Liver (tissue), 9 donors: ENCODE measurements around the gene ST6GALNAC2. TPM values are rescaled to one million over a fixed set of nuclear protein-coding genes. Genes with fewer than 3 reads are reported as not detected.

Experiments
- DNase-seq: peaks from one replicate; pipeline ENCODE4 v3.0.0-alpha.2; 2017; ENCODE audit warnings: low spot score
- H3K27ac ChIP-seq, 2 donors: one replicate each; pipeline ENCODE4 v1.7.0; 2013; ENCODE audit warnings: inconsistent platforms in 2 of 2, low read length in 2 of 2, control low read depth in 1 of 2, low read depth in 1 of 2, mild to moderate bottlenecking in 1 of 2
- H3K27me3 ChIP-seq, 4 donors: one replicate each; pipeline versions ENCODE4 v1.6.1 to v1.7.0; 2013; ENCODE audit warnings: low read length in 3 of 4, inconsistent platforms in 1 of 4, mild to moderate bottlenecking in 1 of 4, moderate library complexity in 1 of 4; ENCODE audit not compliant: control insufficient read depth in 4 of 4, insufficient read depth in 4 of 4
- H3K36me3 ChIP-seq, 4 donors: one replicate each; pipeline versions ENCODE4 v1.6.1 to v1.7.0; 2013; ENCODE audit warnings: low read length in 3 of 4, mild to moderate bottlenecking in 3 of 4, low read depth in 1 of 4, moderate library complexity in 1 of 4; ENCODE audit not compliant: control insufficient read depth in 4 of 4, insufficient read depth in 3 of 4
- H3K4me1 ChIP-seq, 4 donors: one replicate each; pipeline versions ENCODE4 v1.6.1 to v1.7.0; 2013; ENCODE audit warnings: low read length in 3 of 4, mild to moderate bottlenecking in 3 of 4, moderate library complexity in 1 of 4; ENCODE audit not compliant: control insufficient read depth in 4 of 4, insufficient read depth in 4 of 4
- H3K4me3 ChIP-seq, 3 donors: one replicate each; pipeline versions ENCODE4 v1.6.1 to v1.7.0; 2013; ENCODE audit warnings: low read length in 3 of 3, control low read depth in 1 of 3, low read depth in 1 of 3, mild to moderate bottlenecking in 1 of 3
- H3K9ac ChIP-seq, 2 donors: one replicate each; pipeline ENCODE4 v1.7.0; 2013; ENCODE audit warnings: low read length in 2 of 2, mild to moderate bottlenecking in 2 of 2, moderate library complexity in 2 of 2, control low read depth in 1 of 2, low read depth in 1 of 2
- H3K9me3 ChIP-seq, 4 donors: one replicate each; pipeline versions ENCODE4 v1.6.1 to v1.7.0; 2013; ENCODE audit warnings: low read length in 3 of 4; ENCODE audit not compliant: control insufficient read depth in 4 of 4
- ATF3 ChIP-seq: IDR thresholded peaks from 2 replicates; pipeline ENCODE4 v1.6.1; 2016; ENCODE audit warnings: antibody characterized with exemption
- EGR1 ChIP-seq, 2 donors: IDR thresholded peaks; 2 replicates each; pipeline ENCODE4 v1.6.1; 2016 to 2018; ENCODE audit warnings: antibody characterized with exemption in 2 of 2, low read depth in 2 of 2
- FOXA1 ChIP-seq: IDR thresholded peaks from 2 replicates; pipeline ENCODE4 v1.6.1; 2016; ENCODE audit warnings: antibody characterized with exemption
- GABPA ChIP-seq, 2 donors: IDR thresholded peaks in 1 of 2; conservative IDR thresholded peaks in 1 of 2; 2 replicates each; pipeline ENCODE4 v1.6.1; 2016; ENCODE audit warnings: antibody characterized with exemption in 2 of 2, mild to moderate bottlenecking in 1 of 2, moderate library complexity in 1 of 2
- HNF4A ChIP-seq, 2 donors: conservative IDR thresholded peaks; 2 replicates each; pipeline ENCODE4 v1.6.1; 2016; ENCODE audit warnings: antibody characterized with exemption in 2 of 2, mild to moderate bottlenecking in 2 of 2
- HNF4G ChIP-seq: IDR thresholded peaks from 2 replicates; pipeline ENCODE4 v1.6.1; 2016; ENCODE audit warnings: antibody characterized with exemption
- JUND ChIP-seq, 2 donors: IDR thresholded peaks; 2 replicates each; pipeline ENCODE4 v1.6.1; 2016; ENCODE audit warnings: antibody characterized with exemption in 2 of 2
- MAX ChIP-seq: IDR thresholded peaks from 2 replicates; pipeline ENCODE4 v1.6.1; 2016; ENCODE audit warnings: antibody characterized with exemption
- NR2F2 ChIP-seq: IDR thresholded peaks from 2 replicates; pipeline ENCODE4 v1.6.1; 2016; ENCODE audit warnings: antibody characterized with exemption
- RAD21 ChIP-seq, 2 donors: IDR thresholded peaks; 2 replicates each; pipeline ENCODE4 v1.6.1; 2016; ENCODE audit warnings: antibody characterized with exemption in 2 of 2, mild to moderate bottlenecking in 2 of 2
- RXRA ChIP-seq, 2 donors: IDR thresholded peaks; 2 replicates each; pipeline ENCODE4 v1.6.1; 2017 to 2018; ENCODE audit warnings: antibody characterized with exemption in 2 of 2, mild to moderate bottlenecking in 1 of 2
- SP1 ChIP-seq: IDR thresholded peaks from 2 replicates; pipeline ENCODE4 v1.6.1; 2018; ENCODE audit warnings: antibody characterized with exemption, mild to moderate bottlenecking
- TAF1 ChIP-seq: conservative IDR thresholded peaks from 2 replicates; pipeline ENCODE4 v1.6.1; 2016; ENCODE audit warnings: antibody characterized with exemption, mild to moderate bottlenecking
- YY1 ChIP-seq: IDR thresholded peaks from 2 replicates; pipeline ENCODE4 v1.6.1; 2016; ENCODE audit warnings: antibody characterized with exemption, mild to moderate bottlenecking
- WGBS: extraction: QIAGEN DNeasy Blood & Tissue Kit; methylation state at CpG from one replicate; pipeline ENCODE4 v1.1.7; 2013; 5-methylcytosine and 5-hydroxymethylcytosine counted together
- polyA plus RNA-seq, 2 donors: library from polyadenylated mRNA; stranded (reverse) in 1 of 2; unstranded in 1 of 2; fragments of 200-250 nt in 1 of 2; fragments of >200 nt in 1 of 2; fragmentation: Nextera tagmentation in 1 of 2; extraction: Ambion mirVana in 1 of 2; gene quantifications; one replicate each; pipeline versions ENCODE4 v1.2.1 to v1.2.3, GENCODE V29; 2013 to 2015
- total RNA-seq, 2 donors: library from RNA; depleted of rRNA; stranded (reverse); fragments of >200 nt; gene quantifications; one replicate each; pipeline ENCODE4 v1.2.3, GENCODE V29; 2014
- TF ChIP-seq, protein P1 (sequence below): fragments of 150-350 bp; IDR thresholded peaks from 2 replicates; pipeline ENCODE4 v1.5.1; 2017; ENCODE audit warnings: improper control_type of control experiment, low read depth, low read length; ENCODE audit not compliant: missing input control
- TF ChIP-seq, protein P2 (sequence below): IDR thresholded peaks from 2 replicates; pipeline ENCODE4 v1.6.1; 2016; ENCODE audit warnings: antibody characterized with exemption, mild to moderate bottlenecking
- donor health status: healthy.
- donor health status: healthy.
- donor health status: healthy.
- donor health status: healthy.
- donor health status: healthy.

The ST6GALNAC2 gene
- total and polyA plus RNA-seq, 4 donors = 0.52 to 2.6 (median 1.1) TPM

DNA sequence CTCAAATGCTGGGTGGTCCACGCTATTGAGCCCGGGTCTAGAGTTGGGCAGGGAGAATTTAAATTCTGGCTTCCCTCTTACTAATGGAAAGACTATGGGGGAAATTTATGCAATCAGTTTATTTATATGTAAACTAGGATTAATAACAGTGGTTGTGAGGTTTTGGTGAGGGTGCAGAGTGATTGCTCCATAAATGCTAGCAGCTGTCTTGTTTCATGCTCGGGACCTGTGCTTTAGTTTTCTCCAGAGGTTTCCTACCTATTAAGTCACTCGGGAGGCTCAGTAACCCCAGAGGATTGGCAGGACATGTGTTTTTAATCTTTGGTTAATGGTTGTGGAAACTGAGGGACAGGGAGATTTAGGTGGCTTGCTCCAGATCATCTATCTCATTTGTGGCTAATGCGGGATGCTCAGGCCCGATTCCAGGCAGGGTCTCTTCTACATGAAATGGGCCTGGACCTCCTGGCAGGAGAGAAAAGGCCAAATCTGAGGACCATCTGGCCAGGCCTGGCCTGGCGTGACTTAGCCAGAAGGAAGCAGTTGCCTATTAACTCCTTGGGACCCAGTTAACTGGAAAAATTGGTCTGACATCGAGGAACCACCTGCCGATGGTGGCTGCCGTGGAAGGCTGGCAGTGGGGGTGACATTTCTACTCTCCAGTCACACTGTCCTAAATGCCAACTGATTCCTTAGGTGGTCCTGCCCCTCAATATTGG is 43.8 kb downstream of the ST6GALNAC2 start:
- peaks cover 7 to 25% (median 13%) of the 10 kb centered on the region in 4 donors for H3K4me1 ChIP-seq
- WGBS = 93% methylated on average over 10 of the region's 10 CpGs

More for the DNA sequence above, 43.8 kb downstream of the ST6GALNAC2 start:
- no peak overlapping the region for H3K27ac ChIP-seq
- no peak for DNase-seq
- no peaks in the 10 kb centered on the region for H3K27me3 ChIP-seq
- H3K9ac ChIP-seq = no peak overlapping the region
- TF ChIP-seq JUND (IDR thresholded peaks at IDR 0.05) = no peak
- TF ChIP-seq, protein P1, sequence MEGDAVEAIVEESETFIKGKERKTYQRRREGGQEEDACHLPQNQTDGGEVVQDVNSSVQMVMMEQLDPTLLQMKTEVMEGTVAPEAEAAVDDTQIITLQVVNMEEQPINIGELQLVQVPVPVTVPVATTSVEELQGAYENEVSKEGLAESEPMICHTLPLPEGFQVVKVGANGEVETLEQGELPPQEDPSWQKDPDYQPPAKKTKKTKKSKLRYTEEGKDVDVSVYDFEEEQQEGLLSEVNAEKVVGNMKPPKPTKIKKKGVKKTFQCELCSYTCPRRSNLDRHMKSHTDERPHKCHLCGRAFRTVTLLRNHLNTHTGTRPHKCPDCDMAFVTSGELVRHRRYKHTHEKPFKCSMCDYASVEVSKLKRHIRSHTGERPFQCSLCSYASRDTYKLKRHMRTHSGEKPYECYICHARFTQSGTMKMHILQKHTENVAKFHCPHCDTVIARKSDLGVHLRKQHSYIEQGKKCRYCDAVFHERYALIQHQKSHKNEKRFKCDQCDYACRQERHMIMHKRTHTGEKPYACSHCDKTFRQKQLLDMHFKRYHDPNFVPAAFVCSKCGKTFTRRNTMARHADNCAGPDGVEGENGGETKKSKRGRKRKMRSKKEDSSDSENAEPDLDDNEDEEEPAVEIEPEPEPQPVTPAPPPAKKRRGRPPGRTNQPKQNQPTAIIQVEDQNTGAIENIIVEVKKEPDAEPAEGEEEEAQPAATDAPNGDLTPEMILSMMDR = no peak
- no peak for TF ChIP-seq ATF3
- no peak for TF ChIP-seq YY1
- no peak for TF ChIP-seq EGR1 (IDR thresholded peaks at IDR 0.05; ENCODE audit: low read depth in 2 of 2)
- no peak for TF ChIP-seq FOXA1
- no peak for TF ChIP-seq RAD21 (IDR thresholded peaks at IDR 0.05)
- TF ChIP-seq MAX = no peak
- TF ChIP-seq GABPA (IDR thresholded peaks at IDR 0.05 in 1 of 2, conservative IDR thresholded peaks at IDR 0.05 in 1 of 2) = no peak
- no peak for TF ChIP-seq NR2F2
- TF ChIP-seq, protein P2, sequence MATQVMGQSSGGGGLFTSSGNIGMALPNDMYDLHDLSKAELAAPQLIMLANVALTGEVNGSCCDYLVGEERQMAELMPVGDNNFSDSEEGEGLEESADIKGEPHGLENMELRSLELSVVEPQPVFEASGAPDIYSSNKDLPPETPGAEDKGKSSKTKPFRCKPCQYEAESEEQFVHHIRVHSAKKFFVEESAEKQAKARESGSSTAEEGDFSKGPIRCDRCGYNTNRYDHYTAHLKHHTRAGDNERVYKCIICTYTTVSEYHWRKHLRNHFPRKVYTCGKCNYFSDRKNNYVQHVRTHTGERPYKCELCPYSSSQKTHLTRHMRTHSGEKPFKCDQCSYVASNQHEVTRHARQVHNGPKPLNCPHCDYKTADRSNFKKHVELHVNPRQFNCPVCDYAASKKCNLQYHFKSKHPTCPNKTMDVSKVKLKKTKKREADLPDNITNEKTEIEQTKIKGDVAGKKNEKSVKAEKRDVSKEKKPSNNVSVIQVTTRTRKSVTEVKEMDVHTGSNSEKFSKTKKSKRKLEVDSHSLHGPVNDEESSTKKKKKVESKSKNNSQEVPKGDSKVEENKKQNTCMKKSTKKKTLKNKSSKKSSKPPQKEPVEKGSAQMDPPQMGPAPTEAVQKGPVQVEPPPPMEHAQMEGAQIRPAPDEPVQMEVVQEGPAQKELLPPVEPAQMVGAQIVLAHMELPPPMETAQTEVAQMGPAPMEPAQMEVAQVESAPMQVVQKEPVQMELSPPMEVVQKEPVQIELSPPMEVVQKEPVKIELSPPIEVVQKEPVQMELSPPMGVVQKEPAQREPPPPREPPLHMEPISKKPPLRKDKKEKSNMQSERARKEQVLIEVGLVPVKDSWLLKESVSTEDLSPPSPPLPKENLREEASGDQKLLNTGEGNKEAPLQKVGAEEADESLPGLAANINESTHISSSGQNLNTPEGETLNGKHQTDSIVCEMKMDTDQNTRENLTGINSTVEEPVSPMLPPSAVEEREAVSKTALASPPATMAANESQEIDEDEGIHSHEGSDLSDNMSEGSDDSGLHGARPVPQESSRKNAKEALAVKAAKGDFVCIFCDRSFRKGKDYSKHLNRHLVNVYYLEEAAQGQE = no peak
- no peak for TF ChIP-seq HNF4G
- no peak for TF ChIP-seq SP1
- TF ChIP-seq TAF1 = no peak
- no peak for TF ChIP-seq RXRA (IDR thresholded peaks at IDR 0.05)
- TF ChIP-seq HNF4A (conservative IDR thresholded peaks at IDR 0.05) = no peak
- H3K9me3 ChIP-seq = no peaks in the 10 kb centered on the region
- H3K4me3 ChIP-seq = no peak overlapping the region
- H3K36me3 ChIP-seq = no peaks in the 10 kb centered on the region
